WI38 (cell line): ENCODE measurements around the gene BMP6.

Experiments used
- H3K4me3 ChIP-seq: 2 replicates; pipeline ENCODE4 v1.5.1; 2011; ENCODE audit warnings: low read depth, mild to moderate bottlenecking, control low read depth, low read length
- TF ChIP-seq, protein P1 (sequence below): IDR thresholded peaks from 2 replicates; pipeline ENCODE4 v1.5.1; 2012; ENCODE audit warnings: low read depth, mild to moderate bottlenecking, control low read depth, low read length

Gene BMP6

DNA sequence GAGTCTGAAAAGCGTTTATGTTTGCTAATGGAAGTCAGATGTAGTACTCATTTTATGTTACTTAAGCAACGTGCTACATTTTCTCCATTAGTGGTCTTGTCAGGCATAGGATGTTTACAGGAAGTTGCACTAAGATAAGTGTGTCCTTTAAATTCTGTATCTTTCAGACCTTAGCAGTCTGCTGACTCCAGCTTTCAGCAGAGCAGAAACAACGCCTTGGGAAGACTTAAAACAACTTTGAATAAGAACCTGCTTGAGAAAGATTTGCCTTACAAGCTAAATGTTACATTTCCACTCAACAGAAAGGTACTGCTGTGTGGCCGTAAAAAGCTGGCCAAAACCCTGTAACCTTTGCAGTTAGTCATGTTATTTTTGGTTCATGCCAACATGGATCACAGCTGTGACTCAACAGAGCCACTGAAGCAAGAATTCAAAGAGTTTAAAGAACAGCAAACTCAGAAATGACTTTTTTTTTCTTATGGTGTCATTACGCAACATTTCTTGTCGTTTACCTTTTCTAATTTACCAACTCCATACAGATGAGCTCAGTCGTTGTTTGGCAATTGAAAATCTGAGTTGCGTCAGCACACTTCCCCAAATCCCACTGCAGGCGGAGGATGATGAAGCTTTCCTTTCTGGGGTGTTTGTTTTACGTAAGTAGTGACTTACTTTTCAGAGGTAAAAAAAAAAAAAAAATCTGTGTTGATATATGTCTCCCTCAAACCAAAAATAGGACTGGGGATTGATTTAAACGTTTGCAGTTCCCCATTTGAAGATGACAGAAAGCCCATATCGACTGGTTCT lies 27.9 kb upstream of the BMP6 start:
- peak overlapping the region; percentile 41 for H3K4me3 ChIP-seq
- TF ChIP-seq, protein P1, sequence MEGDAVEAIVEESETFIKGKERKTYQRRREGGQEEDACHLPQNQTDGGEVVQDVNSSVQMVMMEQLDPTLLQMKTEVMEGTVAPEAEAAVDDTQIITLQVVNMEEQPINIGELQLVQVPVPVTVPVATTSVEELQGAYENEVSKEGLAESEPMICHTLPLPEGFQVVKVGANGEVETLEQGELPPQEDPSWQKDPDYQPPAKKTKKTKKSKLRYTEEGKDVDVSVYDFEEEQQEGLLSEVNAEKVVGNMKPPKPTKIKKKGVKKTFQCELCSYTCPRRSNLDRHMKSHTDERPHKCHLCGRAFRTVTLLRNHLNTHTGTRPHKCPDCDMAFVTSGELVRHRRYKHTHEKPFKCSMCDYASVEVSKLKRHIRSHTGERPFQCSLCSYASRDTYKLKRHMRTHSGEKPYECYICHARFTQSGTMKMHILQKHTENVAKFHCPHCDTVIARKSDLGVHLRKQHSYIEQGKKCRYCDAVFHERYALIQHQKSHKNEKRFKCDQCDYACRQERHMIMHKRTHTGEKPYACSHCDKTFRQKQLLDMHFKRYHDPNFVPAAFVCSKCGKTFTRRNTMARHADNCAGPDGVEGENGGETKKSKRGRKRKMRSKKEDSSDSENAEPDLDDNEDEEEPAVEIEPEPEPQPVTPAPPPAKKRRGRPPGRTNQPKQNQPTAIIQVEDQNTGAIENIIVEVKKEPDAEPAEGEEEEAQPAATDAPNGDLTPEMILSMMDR, result no peak

DNA sequence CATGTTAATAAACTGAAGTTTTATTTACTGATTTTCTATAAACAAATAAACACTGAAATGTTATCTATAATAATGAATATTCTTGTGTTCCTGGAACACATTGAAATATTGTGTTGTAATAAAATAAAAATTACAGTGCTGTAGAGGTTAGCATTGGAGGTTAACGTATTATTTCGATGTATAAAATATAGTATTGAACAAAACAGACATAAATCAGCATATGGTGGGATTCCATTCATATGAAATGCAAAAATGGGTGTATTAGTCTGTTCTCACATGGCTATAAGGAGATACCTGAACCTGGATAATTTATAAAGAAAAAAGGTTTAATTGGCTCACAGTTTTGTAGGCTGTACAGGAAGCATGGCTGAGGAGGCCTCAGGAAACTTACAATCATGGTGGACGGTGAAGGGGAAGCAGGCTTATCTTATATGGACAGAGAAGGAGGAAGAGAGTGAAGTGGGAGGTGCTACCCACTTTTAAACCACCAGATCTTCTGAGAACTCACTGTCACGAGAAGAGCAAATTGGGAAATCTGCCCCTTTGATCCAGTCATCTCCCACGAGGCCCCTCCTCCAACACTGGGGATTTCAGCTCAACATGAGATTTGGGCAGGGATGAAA lies 24.6 kb upstream of the BMP6 start:
- TF ChIP-seq, protein P1, result no peak
- H3K4me3 ChIP-seq, result no peak overlapping the region

DNA sequence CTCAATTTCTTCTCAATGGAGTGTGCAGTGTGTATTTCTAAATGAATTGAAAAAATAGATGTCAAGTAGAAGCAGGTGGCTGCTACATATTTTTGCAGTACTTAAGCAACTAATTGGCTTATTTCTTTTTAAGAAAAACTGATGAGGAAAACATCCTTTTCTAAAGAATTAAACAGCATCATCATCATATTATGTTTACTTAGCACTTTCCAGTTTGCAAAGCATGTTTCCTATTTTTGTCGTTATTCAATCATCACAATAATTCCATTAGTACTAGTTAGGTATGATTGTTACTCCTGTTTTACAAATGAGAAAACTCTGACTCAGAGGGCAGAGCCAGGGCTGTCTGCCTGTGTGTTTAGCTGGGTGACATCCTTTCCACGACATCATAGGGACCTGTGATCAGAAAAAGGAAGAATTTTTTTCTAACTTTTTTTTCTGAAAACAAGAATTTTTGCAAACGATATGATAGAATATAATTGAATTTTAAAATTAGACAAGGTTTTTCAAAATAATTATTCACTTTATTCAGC lies 22.7 kb upstream of the BMP6 start:
- no peak overlapping the region for H3K4me3 ChIP-seq

DNA sequence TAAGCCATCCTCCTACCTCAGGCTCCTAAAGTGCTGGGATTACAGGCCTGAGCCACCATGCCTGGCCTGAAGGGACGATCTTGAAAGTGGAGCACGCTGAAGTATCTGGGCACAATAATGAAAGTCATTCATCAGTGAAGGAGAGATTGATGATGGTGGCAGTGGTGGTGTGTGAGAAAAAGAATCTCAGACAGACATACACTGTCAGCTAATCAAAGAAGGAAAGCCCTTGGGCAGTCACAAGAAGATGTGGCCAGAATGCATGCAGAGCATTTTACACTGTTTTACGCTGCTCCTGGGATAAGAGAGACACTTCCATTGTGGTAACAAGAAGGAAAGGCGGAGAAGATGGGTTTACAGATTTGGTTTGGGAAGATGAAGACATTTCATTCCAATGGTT lies 20.4 kb upstream of the BMP6 start:
- TF ChIP-seq, protein P1, result no peak
- no peak overlapping the region for H3K4me3 ChIP-seq

More for the DNA sequence above, 22.7 kb upstream of the BMP6 start:
- TF ChIP-seq, protein P1, result no peak

DNA sequence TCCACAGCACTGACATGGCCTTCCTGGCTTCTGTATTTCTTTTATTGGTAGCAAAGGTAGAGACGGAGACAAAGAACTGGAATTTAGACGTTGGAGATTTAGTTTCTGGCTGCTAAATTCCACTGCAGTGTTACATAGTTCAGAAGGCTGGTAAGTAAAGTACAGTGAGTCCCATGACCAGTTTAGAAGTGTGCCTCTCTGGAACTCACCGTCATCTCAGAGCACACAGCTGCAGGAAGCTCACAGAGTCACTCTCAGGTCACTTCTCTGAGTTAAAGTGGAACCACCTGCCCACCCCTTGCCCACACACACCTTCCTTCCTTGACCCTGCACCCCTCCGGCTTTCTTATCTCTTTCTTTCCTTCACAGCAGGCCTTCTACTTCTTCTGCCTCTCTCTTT lies 19.6 kb upstream of the BMP6 start:
- TF ChIP-seq, protein P1, result no peak
- H3K4me3 ChIP-seq, result no peak overlapping the region

DNA sequence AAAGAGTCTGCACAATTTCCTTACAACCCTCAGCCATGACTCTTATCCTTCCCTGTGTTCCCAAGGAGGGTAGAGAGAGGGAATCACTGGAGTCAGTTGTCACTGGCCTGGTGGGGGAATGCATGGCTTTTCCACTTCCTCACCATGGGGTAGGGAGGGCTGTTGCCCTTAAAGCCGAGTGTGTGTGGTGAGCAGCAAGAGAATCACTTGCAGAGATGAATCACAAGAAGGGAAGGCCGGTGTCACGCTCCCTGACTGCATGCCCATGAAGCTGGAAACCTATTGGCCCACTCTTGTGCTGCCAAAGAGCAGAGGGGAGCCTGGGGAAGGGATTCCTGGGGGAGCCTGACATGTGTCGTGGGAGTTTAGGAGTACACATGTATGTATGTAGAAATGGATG lies 18.1 kb upstream of the BMP6 start:
- H3K4me3 ChIP-seq, result no peak overlapping the region
- TF ChIP-seq, protein P1, result no peak

DNA sequence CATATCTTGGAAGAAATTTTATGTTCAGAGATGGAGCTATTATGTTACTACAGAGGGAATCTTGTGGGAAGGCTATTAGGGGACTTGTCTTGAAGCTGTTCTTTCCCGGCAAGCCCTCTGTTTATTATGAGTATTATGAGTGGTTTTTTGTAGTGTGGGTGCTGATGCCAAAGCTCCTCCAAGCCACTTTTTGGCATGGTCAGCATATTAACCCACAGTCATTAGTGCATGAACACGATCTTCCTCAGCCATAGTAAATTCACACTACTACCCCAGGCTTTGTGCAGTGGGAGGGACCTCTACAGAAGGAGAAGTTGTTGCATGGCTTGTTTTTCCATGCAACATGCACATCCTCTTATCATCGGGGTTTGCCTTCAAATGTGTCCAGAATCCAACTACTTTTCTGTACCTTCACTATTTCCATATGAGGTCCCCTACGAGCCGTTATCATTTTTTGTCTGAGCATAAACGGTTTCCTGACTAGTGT lies 6.5 kb upstream of the BMP6 start:
- TF ChIP-seq, protein P1, result no peak

More for the DNA sequence above, 6.5 kb upstream of the BMP6 start:
- H3K4me3 ChIP-seq, result no peak overlapping the region
